ENCODE measurements around the gene ACVR1B. TPM values are rescaled to one million over a fixed set of nuclear protein-coding genes. Genes with fewer than 3 reads are reported as not detected.
A peak's percentile ranks its signal among the peaks of the same experiment; 100 is the strongest.

The ACVR1B gene
- total and polyA plus RNA-seq, 9 of the 15 experiments (the other 6 are each of a cell fraction or from before 2014, with no cell fraction given), result 0.97 to 15.1 (median 6.8) TPM

GRCh38 chr12:51923506-51924365 lies 27.8 kb upstream of the ACVR1B start (continued):
- TF ChIP-seq CTCFL (IDR thresholded peaks at IDR 0.05; ENCODE audit: borderline replicate concordance, insufficient read depth, low read depth, low read length, poor library complexity, severe bottlenecking), result peak; percentile 75

- no peaks in the 10 kb centered on the region for H3K36me3 ChIP-seq (ENCODE audit: control insufficient read depth, insufficient read depth, low read length)
- CTCF ChIA-PET (ENCODE audit: low intra/inter-chr PET ratio), result interaction anchor here (1.8 to 2.6 kb wide), 2 partner anchors 30 to 56 kb away, joined by 11 to 12 read pairs; no protein-coding TSS in a partner anchor
- in situ Hi-C loops (cut with MboI) (no loop called here), intact Hi-C loops (cut with micrococcal nuclease) (no loop called here)
- no peaks in the 10 kb centered on the region for H3K9me3 ChIP-seq (replicated peaks; ENCODE audit: control insufficient read depth, insufficient read depth, low read depth, low read length)
- WGBS (ENCODE audit: insufficient coverage, low coverage, missing lambda C conversion rate), result 63% methylated on average over 3 of the region's 5 CpGs
- no peak overlapping the region for H3K27ac ChIP-seq (ENCODE audit: extremely low read depth, low read depth, low read length)
- H3K4me3 ChIP-seq, result no peak overlapping the region
- no TSS peak for BruUV-seq (replicated peaks)
- no peak overlapping the region for H2AFZ ChIP-seq (ENCODE audit: low read depth, low read length)
- POLR2A ChIA-PET, result interaction anchor here (1.8 kb wide), 1 partner anchor 10 kb away, joined by 5 read pairs; no protein-coding TSS in a partner anchor
- no peak for FAIRE-seq
- H3K9ac ChIP-seq (ENCODE audit: insufficient read depth in 1 of 2, low read depth in 2 of 2, low read length in 2 of 2), result peak overlapping the region in 1 of 2 experiments; percentile 31; a peak in 1 of 4 replicates
- peaks cover 34% of the 10 kb centered on the region in 2 experiments for H3K4me1 ChIP-seq (replicated peaks in 1 of 2; ENCODE audit: control insufficient read depth in 2 of 2, insufficient read depth in 2 of 2, low read length in 2 of 2)
- H3K27me3 ChIP-seq (ENCODE audit: control insufficient read depth in 2 of 2, insufficient read depth in 2 of 2, low read length in 2 of 2), result no peaks in the 10 kb centered on the region
- no peak for ATAC-seq
- no peak for DNase-seq (ENCODE audit: extremely low read depth in 1 of 4, low spot score in 3 of 4)
- H3K9me1 ChIP-seq (ENCODE audit: control insufficient read depth, insufficient read depth, low read length), result no peaks in the 10 kb centered on the region
- H4K20me1 ChIP-seq (replicated peaks; ENCODE audit: control insufficient read depth, insufficient read depth, low read length), result peaks cover 2% of the 10 kb centered on the region; the same call in 1 of the 2 replicates
- H3K4me2 ChIP-seq (ENCODE audit: insufficient read depth, low read length), result no peak overlapping the region
- H3K79me2 ChIP-seq (ENCODE audit: control insufficient read depth, insufficient read depth, low read length), result no peaks in the 10 kb centered on the region
- TF ChIP-seq BRF2 (IDR thresholded peaks at IDR 0.05; ENCODE audit: borderline replicate concordance, insufficient read depth, insufficient read length), result no peak
- no peak for TF ChIP-seq ZNF695 (CRISPR knock-in tag; IDR thresholded peaks at IDR 0.05)
- TF ChIP-seq ZEB2 (IDR thresholded peaks at IDR 0.05), result no peak
- no peak for TF ChIP-seq PURB (CRISPR knock-in tag; IDR thresholded peaks at IDR 0.05; ENCODE audit: low read depth)
- no peak for TF ChIP-seq ETV6 (IDR thresholded peaks at IDR 0.05; ENCODE audit: borderline replicate concordance in 1 of 2, low read depth in 2 of 2, low read length in 1 of 2)
- TF ChIP-seq ETV6 (CRISPR knock-in tag; IDR thresholded peaks at IDR 0.05; ENCODE audit: borderline replicate concordance), result no peak
- no peak for TF ChIP-seq NFIX (CRISPR knock-in tag; IDR thresholded peaks at IDR 0.05; ENCODE audit: low read depth)
- TF ChIP-seq PTRF (tag; IDR thresholded peaks at IDR 0.05), result no peak
- no peak for TF ChIP-seq PCBP1 (IDR thresholded peaks at IDR 0.05; ENCODE audit: low read depth, low read length, poor library complexity, severe bottlenecking)
- no peak for TF ChIP-seq CREB3L1 (IDR thresholded peaks at IDR 0.05; ENCODE audit: borderline replicate concordance, low read depth)
- no peak for TF ChIP-seq ZNF766 (CRISPR knock-in tag; conservative IDR thresholded peaks at IDR 0.05)
- no peak for TF ChIP-seq POLR3G (IDR thresholded peaks at IDR 0.05; ENCODE audit: extremely low read depth, insufficient read length, insufficient replicate concordance)
Observed at GRCh38 chr12:51924551-51925319, 26.8 kb upstream of the ACVR1B start.
